OCI-LY1 (cell line): ENCODE data around the gene B4GALT2.

Source experiments
- H2AFZ ChIP-seq: fragments of 200-600 bp; sonication (generic), shearing (Covaris generic); 2 replicates; pipeline ENCODE4 v1.6.0; 2014; ENCODE audit warnings: antibody characterized with exemption, mild to moderate bottlenecking, low read length
- H3F3A ChIP-seq: fragments of 200-600 bp; sonication (generic), shearing (Covaris generic); 2 replicates; pipeline ENCODE4 v1.6.0; 2014; ENCODE audit warnings: mild to moderate bottlenecking, antibody characterized with exemption, low read length, moderate library complexity; ENCODE audit not compliant: insufficient read depth
- H3K27ac ChIP-seq: fragments of 200-600 bp; sonication (generic); 2 replicates; pipeline ENCODE4 v1.5.1; 2014; ENCODE audit warnings: low read length, mixed run types, mild to moderate bottlenecking, low read depth; ENCODE audit not compliant: poor library complexity, severe bottlenecking
- H3K27me3 ChIP-seq: fragments of 200-600 bp; sonication (generic); 2 replicates; pipeline ENCODE4 v1.6.0; 2014; ENCODE audit warnings: antibody characterized with exemption, mild to moderate bottlenecking, low read length, moderate library complexity; ENCODE audit not compliant: insufficient read depth
- H3K36me3 ChIP-seq: fragments of 200-600 bp; sonication (generic); 2 replicates; pipeline ENCODE4 v1.6.1; 2014; ENCODE audit warnings: mild to moderate bottlenecking, antibody characterized with exemption, low read length, moderate library complexity, mixed read lengths; ENCODE audit not compliant: insufficient read depth
- H3K4me1 ChIP-seq: fragments of 200-600 bp; sonication (generic); 2 replicates; pipeline ENCODE4 v1.5.1; 2014; ENCODE audit warnings: mild to moderate bottlenecking, low read length, moderate library complexity; ENCODE audit not compliant: insufficient read depth, severe bottlenecking
- H3K4me2 ChIP-seq: fragments of 200-600 bp; sonication (generic), shearing (Covaris generic); 2 replicates; pipeline ENCODE4 v1.6.1; 2014; ENCODE audit warnings: low read length
- H3K4me3 ChIP-seq: fragments of 200-600 bp; sonication (generic); 2 replicates; pipeline ENCODE4 v1.5.1; 2014; ENCODE audit warnings: low read length, low read depth, mild to moderate bottlenecking, mixed read lengths; ENCODE audit not compliant: poor library complexity, severe bottlenecking
- H3K79me2 ChIP-seq: fragments of 200-600 bp; shearing (Covaris generic); 2 replicates; pipeline ENCODE4 v1.6.1; 2016; ENCODE audit warnings: mixed run types, low read length, mixed read lengths; ENCODE audit not compliant: insufficient read depth
- H3K9ac ChIP-seq: fragments of 200-600 bp; sonication (generic), shearing (Covaris generic); 2 replicates; pipeline ENCODE4 v1.6.1; 2014; ENCODE audit warnings: mild to moderate bottlenecking, low read length, mixed read lengths
- H3K9me2 ChIP-seq: fragments of 200-600 bp; sonication (generic), shearing (Covaris generic); 2 replicates; pipeline ENCODE4 v1.6.1; 2014; ENCODE audit warnings: low read depth, mild to moderate bottlenecking, low read length, mixed read lengths
- H3K9me3 ChIP-seq: fragments of 200-600 bp; shearing (Covaris generic); 2 replicates; pipeline ENCODE4 v1.6.1; 2014; ENCODE audit warnings: low read length, mixed read lengths
- H4K20me1 ChIP-seq: fragments of 200-600 bp; sonication (generic), shearing (Covaris generic); 2 replicates; pipeline ENCODE4 v1.6.0; 2016; ENCODE audit warnings: mild to moderate bottlenecking, low read length; ENCODE audit not compliant: insufficient read depth
- EZH2 ChIP-seq: fragments of 200-600 bp; sonication (generic), shearing (Covaris generic); IDR thresholded peaks from 2 replicates; pipeline ENCODE4 v1.8.0; 2017; ENCODE audit warnings: borderline replicate concordance, mixed run types, mild to moderate bottlenecking, antibody characterized with exemption, low read length, moderate library complexity, mixed read lengths
- TF ChIP-seq, protein P1 (sequence below): fragments of 200-600 bp; sonication (generic), shearing (Covaris generic); IDR thresholded peaks from 2 replicates; pipeline ENCODE4 v1.5.1; 2017; ENCODE audit warnings: mild to moderate bottlenecking, antibody characterized with exemption, low read length, moderate library complexity, mixed read lengths

B4GALT2 gene

DNA sequence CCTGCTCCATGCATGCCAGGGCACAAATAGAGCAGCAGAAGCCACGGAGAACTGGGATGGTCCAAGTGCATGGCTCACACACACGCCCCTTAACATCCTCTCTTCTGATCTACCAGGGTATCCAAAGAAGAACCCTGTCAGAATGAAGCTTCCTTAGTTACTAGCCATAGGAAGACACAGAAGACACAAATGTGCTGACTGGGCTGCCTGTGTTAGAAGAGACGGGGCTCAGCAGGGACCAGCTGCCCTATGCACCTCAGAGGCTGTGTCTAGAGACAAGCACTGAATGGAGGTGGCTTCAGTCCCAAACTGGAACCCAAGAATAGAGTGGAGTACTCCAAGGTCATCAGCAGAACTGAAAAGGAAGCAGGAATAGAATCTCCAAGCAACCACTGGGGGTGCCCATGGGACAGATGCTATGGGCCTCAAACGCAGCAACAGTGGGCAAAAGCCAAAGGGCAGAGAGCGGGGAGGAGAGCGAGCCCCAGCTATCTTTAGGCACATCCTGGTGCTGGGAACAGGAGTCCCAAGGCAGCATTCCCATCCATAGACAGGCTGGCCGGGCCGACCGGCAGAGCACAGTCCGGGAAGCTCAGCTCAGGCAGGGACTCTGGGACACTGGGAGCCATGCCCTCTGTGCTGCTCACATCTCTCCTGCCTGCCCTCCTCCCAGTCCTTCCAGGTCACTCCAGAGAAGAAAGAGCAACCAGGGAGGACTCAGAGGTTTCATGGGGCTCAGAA is 42.7 kb downstream of the B4GALT2 start:
- Histone ChIP-seq H3K9me2 (no peaks in the 10 kb centered on the region), H3K79me2 (no peaks in the 10 kb centered on the region), H3K4me1 (peaks cover 18% of the 10 kb centered on the region), H3K9me3 (no peaks in the 10 kb centered on the region), H3K36me3 (no peaks in the 10 kb centered on the region), H3K4me2 (no peak overlapping the region), H4K20me1 (no peaks in the 10 kb centered on the region), H3K4me3 (no peak overlapping the region), H3K27me3 (no peaks in the 10 kb centered on the region), H3K27ac (no peak overlapping the region), H3F3A (no peaks in the 10 kb centered on the region), H2AFZ (no peak overlapping the region), H3K9ac (no peak overlapping the region)
- TF ChIP-seq, protein P1, sequence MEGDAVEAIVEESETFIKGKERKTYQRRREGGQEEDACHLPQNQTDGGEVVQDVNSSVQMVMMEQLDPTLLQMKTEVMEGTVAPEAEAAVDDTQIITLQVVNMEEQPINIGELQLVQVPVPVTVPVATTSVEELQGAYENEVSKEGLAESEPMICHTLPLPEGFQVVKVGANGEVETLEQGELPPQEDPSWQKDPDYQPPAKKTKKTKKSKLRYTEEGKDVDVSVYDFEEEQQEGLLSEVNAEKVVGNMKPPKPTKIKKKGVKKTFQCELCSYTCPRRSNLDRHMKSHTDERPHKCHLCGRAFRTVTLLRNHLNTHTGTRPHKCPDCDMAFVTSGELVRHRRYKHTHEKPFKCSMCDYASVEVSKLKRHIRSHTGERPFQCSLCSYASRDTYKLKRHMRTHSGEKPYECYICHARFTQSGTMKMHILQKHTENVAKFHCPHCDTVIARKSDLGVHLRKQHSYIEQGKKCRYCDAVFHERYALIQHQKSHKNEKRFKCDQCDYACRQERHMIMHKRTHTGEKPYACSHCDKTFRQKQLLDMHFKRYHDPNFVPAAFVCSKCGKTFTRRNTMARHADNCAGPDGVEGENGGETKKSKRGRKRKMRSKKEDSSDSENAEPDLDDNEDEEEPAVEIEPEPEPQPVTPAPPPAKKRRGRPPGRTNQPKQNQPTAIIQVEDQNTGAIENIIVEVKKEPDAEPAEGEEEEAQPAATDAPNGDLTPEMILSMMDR = no peak; the same call in 1 of the 2 replicates
- TF ChIP-seq EZH2 = no peak

DNA sequence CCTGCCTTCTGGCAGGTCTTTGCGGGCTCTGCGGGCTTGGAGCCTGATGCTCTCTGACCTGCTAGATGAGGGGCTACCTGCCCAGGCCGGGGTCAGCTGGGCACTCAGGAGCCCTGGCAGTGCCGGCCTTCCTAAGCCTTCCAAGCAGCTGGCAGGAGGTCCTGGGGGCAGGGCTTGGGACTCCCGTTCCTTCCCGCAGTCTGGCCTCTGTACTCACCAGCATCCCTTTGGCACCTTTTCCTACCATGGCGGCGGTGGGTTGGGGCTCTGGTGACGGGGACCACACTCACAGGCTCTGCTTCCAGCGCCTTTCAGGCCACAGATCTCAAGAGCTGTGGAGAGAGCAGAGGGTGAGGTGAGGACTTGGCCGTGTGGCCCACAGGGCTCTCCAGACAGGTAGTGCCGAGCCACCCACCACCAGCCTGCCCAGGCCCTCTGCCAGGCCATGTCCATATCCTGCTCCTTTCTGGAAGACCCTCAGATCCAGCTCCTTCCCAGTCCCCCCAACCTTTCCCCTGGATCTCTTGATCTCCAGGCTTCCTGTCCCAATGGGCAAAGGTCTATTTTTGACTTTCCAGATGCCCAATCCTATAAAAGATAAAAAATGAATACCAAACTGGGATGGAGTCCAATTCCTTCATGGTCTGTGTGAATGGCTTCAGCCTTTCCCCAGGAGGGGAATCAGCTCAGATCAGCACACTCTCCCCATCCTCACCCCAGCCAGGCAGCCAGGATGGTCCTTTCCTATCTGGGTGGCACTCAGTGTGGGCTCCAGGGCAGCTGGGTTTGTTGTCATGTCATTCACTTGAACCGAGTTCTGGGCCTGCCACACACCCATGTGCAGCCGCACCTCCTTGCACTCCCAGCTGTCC is 45.3 kb downstream of the B4GALT2 start:
- H3K4me3 ChIP-seq = no peak overlapping the region
- no peaks in the 10 kb centered on the region for H4K20me1 ChIP-seq
- H3K9ac ChIP-seq = no peak overlapping the region
- H3K9me2 ChIP-seq = no peaks in the 10 kb centered on the region
- no peak overlapping the region for H3K4me2 ChIP-seq
- no peaks in the 10 kb centered on the region for H3K36me3 ChIP-seq
- no peak overlapping the region for H3K27ac ChIP-seq
- no peaks in the 10 kb centered on the region for H3K79me2 ChIP-seq
- no peaks in the 10 kb centered on the region for H3K27me3 ChIP-seq
- H3K9me3 ChIP-seq = no peaks in the 10 kb centered on the region
- peaks cover 22% of the 10 kb centered on the region for H3K4me1 ChIP-seq
- TF ChIP-seq EZH2 = no peak
- TF ChIP-seq, protein P1 = no peak
- no peaks in the 10 kb centered on the region for H3F3A ChIP-seq
- H2AFZ ChIP-seq = no peak overlapping the region

DNA sequence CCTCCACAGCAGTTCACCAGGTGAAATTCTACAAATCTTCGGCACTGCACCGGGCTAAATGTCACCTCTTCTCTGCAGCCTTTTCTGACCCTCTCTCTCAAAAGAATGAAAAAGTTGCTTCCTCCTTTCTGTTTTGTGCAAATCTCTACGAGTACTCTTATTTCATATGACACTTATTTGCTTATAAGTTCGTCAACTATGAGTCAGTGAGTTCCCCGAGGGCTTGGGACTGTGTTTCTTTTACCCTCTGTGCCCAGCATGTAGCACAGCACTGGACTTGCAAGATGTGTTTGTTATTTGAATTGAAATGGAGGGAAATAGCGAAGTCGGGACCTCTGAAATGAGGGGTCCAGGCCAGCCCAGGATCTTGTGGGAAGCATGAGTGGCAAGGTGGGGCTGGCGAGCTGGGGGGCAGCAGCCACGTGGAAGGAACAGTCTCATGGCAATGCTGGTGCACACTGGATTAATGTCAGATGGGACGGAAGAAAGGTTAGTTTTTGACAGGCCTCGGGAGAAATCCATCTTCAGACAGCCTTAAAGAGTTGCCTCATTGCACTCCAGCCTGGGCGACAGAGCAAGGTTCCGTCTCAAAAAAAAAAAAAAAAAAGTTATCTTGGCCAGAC is 46.0 kb downstream of the B4GALT2 start:
- Histone ChIP-seq H3K27ac (no peak overlapping the region), H3K79me2 (no peaks in the 10 kb centered on the region), H3K4me1 (peaks cover 28% of the 10 kb centered on the region), H3F3A (no peaks in the 10 kb centered on the region), H3K9ac (no peak overlapping the region), H3K9me3 (no peaks in the 10 kb centered on the region), H3K4me2 (no peak overlapping the region), H3K36me3 (no peaks in the 10 kb centered on the region), H3K27me3 (no peaks in the 10 kb centered on the region), H3K4me3 (no peak overlapping the region), H2AFZ (no peak overlapping the region), H4K20me1 (no peaks in the 10 kb centered on the region), H3K9me2 (no peaks in the 10 kb centered on the region)
- TF ChIP-seq, protein P1 = no peak
- no peak for TF ChIP-seq EZH2
